Thyroid gland (tissue), 4 donors: ENCODE measurements around the gene VAV3. TPM values are rescaled to one million over a fixed set of nuclear protein-coding genes. Genes with fewer than 3 reads are reported as not detected.
A peak's percentile ranks its signal among the peaks of the same experiment; 100 is the strongest.

Experiments
- DNase-seq, 2 donors: peaks; one replicate each; pipeline ENCODE4 v3.0.0-alpha.2; 2019
- H3K27ac ChIP-seq, 3 donors: fragments of 200-600 bp; sonication (generic); 1 replicate in 2 of 3; 2 replicates in 1 of 3; pipeline ENCODE4 v1.5.1; 2016 to 2019; ENCODE audit warnings: mild to moderate bottlenecking in 1 of 3, moderate library complexity in 1 of 3
- H3K27me3 ChIP-seq: fragments of 200-600 bp; sonication (generic); one replicate; pipeline ENCODE4 v1.5.1; 2019
- H3K36me3 ChIP-seq, 2 donors: fragments of 200-600 bp; sonication (generic); one replicate each; pipeline ENCODE4 v1.5.1; 2016 to 2019
- H3K4me1 ChIP-seq, 2 donors: fragments of 200-600 bp; sonication (generic); one replicate each; pipeline ENCODE4 v1.5.1; 2017 to 2019
- H3K4me3 ChIP-seq, 3 donors: fragments of 200-600 bp; sonication (generic); replicated peaks in 1 of 3; 1 replicate in 2 of 3; 2 replicates in 1 of 3; pipeline ENCODE4 v1.5.1; 2016; ENCODE audit warnings: mild to moderate bottlenecking in 1 of 3
- H3K9me3 ChIP-seq: fragments of 200-600 bp; sonication (generic); one replicate; pipeline ENCODE4 v1.5.1; 2017
- POLR2A ChIP-seq, 2 donors: fragments of 450-650 bp; IDR thresholded peaks; one replicate each; pipeline ENCODE4 v1.6.1; 2017; ENCODE audit warnings: antibody characterized with exemption in 2 of 2, mild to moderate bottlenecking in 2 of 2, moderate library complexity in 1 of 2
- WGBS, 2 donors: methylation state at CpG; one replicate each; pipeline ENCODE4 v1.1.5; 2017; 5-methylcytosine and 5-hydroxymethylcytosine counted together
- intact Hi-C: fragments of 100-400 bp; cut with DNase I; formaldehyde crosslinking; loops from one replicate; pipeline ENCODE4 v1.15.1; 2023
- total RNA-seq, 4 donors: library from RNA; depleted of rRNA; stranded (reverse); fragments of >200 nt; gene quantifications; one replicate each; pipeline ENCODE4 v1.2.3, GENCODE V29; 2016
- TF ChIP-seq, protein P1 (sequence below), 6 experiments: fragments of 200-600 bp in 3 of 6; fragments of 450-650 bp in 3 of 6; sonication (generic) in 3 of 6; IDR thresholded peaks; one replicate each; pipeline ENCODE4 v1.5.1; 2016 to 2019; ENCODE audit warnings: antibody characterized with exemption in 6 of 6, mild to moderate bottlenecking in 2 of 6, inconsistent platforms in 1 of 6, moderate library complexity in 1 of 6

The VAV3 gene
- total RNA-seq, 4 donors from 2014 or later: 14.8 to 22.8 (median 18.8) TPM

DNA sequence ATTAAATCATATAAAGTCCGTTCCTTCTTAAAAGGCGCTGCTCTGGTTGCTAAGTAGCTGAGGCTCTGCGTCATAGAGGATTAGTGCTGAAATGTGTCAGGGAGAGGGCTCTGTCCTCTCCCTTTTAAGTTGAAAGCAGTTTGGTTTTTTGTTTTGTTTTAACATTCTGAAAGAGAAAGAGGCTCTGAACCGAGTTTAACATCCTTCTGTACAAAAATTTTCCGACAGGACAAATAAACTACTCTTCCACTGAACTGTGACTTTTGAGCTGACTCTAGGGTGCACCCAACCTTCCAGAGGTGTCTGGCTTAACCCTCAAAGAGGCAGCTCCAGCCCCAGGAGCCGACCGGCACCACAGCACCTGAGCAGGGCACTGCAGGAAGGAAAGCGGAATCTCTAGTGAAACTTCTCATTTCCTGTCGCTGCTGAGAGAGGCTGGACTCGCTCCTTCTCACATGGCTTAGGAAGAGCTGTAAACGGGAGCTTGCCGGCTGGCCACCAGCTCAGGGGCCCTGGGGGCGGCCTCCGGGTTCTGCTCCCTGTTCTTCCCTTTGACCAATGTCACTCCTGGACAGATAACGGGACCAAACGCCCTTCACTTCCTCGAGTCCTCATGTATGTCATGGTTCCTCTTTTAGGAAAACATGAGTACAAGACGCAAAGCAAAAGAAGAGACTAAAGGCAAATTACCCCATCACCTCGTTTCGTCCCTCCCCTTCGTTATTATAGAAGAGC, 1.2 kb downstream of the VAV3 start:
- H3K9me3 ChIP-seq: no peaks in the 10 kb centered on the region
- intact Hi-C loops: no loop called here
- peak in 1 of 2 donors; percentile 50 for TF ChIP-seq POLR2A (IDR thresholded peaks at IDR 0.05)
- TF ChIP-seq, protein P1, sequence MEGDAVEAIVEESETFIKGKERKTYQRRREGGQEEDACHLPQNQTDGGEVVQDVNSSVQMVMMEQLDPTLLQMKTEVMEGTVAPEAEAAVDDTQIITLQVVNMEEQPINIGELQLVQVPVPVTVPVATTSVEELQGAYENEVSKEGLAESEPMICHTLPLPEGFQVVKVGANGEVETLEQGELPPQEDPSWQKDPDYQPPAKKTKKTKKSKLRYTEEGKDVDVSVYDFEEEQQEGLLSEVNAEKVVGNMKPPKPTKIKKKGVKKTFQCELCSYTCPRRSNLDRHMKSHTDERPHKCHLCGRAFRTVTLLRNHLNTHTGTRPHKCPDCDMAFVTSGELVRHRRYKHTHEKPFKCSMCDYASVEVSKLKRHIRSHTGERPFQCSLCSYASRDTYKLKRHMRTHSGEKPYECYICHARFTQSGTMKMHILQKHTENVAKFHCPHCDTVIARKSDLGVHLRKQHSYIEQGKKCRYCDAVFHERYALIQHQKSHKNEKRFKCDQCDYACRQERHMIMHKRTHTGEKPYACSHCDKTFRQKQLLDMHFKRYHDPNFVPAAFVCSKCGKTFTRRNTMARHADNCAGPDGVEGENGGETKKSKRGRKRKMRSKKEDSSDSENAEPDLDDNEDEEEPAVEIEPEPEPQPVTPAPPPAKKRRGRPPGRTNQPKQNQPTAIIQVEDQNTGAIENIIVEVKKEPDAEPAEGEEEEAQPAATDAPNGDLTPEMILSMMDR (IDR thresholded peaks at IDR 0.05): no peak

DNA sequence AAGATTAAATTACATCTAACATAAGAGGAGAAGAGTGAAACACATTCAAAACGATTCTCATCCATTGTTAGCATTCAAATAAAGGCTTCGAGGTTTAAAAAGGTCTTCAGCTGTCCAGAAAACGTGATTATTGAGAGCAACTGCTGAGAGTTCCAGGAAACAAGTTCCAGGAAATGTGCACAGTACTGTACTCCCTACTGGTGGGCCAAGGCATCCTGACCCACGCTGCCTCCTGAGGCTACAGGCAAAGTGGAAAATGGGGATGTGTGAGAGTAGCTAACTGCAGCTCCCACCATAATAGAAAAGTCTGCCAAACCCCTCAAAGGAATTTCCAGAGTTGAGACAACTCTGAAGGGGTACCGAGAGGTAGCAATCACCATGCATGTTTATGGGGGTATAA, 2.0 kb downstream of the VAV3 start:
- no peak for TF ChIP-seq POLR2A (IDR thresholded peaks at IDR 0.05)
- TF ChIP-seq, protein P1 (IDR thresholded peaks at IDR 0.05): no peak
- Histone ChIP-seq H3K4me3 (peak overlapping the region in 2 of 3 donors; percentile 39 to 60), H3K4me1 (peaks cover 6 to 7% of the 10 kb centered on the region in 2 donors), H3K9me3 (no peaks in the 10 kb centered on the region), H3K27me3 (no peaks in the 10 kb centered on the region), H3K36me3 (no peaks in the 10 kb centered on the region), H3K27ac (peak overlapping the region; percentile 68 to 81 (median 73))
- no peak for DNase-seq
- 45 to 62% methylated on average over 4 to 5 of the region's 5 CpGs for WGBS, 2 donors
- intact Hi-C loops: no loop called here

More for the DNA sequence above, 1.2 kb downstream of the VAV3 start:
- Histone ChIP-seq H3K27ac (peak overlapping the region; percentile 68 to 81 (median 73)), H3K27me3 (no peaks in the 10 kb centered on the region), H3K36me3 (no peaks in the 10 kb centered on the region), H3K4me3 (peak overlapping the region; percentile 25 to 60 (median 39)), H3K4me1 (peaks cover 6 to 7% of the 10 kb centered on the region in 2 donors)
- peak; percentile 69 to 74 for DNase-seq
- WGBS, 2 donors: 1 to 2% methylated on average over 19 to 21 of the region's 21 CpGs

DNA sequence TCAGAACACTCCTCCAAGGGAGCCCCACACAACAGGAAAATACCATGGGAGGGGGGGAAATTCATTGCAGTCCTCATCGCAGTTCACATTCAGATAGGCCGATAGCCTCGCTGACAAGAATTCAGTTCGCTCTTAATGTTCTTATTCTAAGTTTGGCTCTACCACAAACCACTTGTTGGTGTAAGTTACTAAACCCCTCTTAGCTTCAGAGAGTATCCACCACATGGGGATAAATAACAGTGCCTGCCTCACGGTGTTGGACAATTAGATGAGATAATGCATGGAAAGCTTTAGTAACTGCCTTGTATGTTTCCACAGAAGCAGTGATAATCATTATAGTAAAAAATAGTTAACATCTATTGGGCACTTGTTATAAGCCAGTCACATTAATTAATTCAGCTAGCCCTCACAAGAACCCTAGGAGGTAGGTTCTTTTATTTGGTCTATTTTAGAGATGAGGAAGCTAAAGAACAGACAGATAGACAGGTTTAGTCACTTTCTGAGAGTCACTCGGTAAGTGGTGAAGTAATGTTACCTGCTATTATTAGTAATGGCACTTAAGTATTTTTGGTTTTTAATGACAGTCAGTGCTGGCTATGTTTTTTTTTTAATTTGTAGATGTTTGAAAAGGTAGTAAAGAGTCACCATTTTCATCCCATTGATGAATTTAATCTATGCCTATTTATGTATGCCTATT, 10.1 kb downstream of the VAV3 start:
- H3K27ac ChIP-seq: no peak overlapping the region
- no peaks in the 10 kb centered on the region for H3K27me3 ChIP-seq
- intact Hi-C loops: no loop called here
- H3K36me3 ChIP-seq: no peaks in the 10 kb centered on the region
- no peak for DNase-seq
- WGBS, 2 donors: 87 to 93% methylated on average over 6 of the region's 6 CpGs
- H3K4me3 ChIP-seq: no peak overlapping the region
- TF ChIP-seq, protein P1 (IDR thresholded peaks at IDR 0.05): no peak
- no peak for TF ChIP-seq POLR2A (IDR thresholded peaks at IDR 0.05)
- H3K9me3 ChIP-seq: no peaks in the 10 kb centered on the region
- H3K4me1 ChIP-seq: peaks cover 0 to 11% of the 10 kb centered on the region in 2 donors

DNA sequence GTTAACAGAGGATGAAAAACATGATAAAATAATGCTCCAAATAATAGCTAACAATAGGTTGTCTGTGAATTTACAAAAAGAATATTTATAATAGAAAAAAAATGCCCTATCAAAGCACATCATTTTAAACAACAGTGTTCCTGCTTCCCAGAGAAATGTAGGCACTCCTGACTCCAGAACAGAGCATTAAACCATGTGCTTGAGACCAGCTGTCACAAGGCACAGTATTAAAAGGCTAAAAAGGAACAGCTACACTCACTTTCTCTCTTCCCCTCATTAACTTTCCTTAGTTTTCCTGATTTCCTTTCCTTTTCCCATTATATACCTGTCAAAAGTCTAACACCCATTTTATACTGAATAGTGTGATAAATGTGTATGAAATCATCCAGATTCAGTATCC, 10.9 kb downstream of the VAV3 start:
- H3K4me1 ChIP-seq: peaks cover 0 to 11% of the 10 kb centered on the region in 2 donors
- H3K27ac ChIP-seq: no peak overlapping the region
- H3K27me3 ChIP-seq: no peaks in the 10 kb centered on the region
- no peak overlapping the region for H3K4me3 ChIP-seq
- H3K9me3 ChIP-seq: no peaks in the 10 kb centered on the region
- H3K36me3 ChIP-seq: no peaks in the 10 kb centered on the region
- no peak for DNase-seq
- intact Hi-C loops: no loop called here
- TF ChIP-seq, protein P1 (IDR thresholded peaks at IDR 0.05): no peak
- TF ChIP-seq POLR2A (IDR thresholded peaks at IDR 0.05): no peak

DNA sequence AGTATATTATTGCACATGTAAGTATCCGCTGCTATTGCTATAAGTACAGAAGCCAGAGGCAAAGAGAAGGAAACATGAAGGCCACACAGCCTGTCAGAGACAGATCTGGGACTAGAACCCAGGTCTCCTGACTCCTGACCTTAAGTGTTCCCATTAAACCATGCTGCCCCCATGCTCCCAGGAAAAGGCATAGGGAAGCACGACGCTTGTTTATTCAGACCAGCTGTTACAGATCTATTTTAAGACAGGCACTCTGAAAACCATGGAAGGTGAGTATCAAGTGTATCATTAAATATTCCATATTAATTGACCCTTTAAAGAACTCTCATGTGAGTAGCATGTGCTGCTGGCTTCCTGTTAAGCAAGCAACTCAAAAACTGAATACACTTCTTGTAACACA, 11.4 kb downstream of the VAV3 start:
- Histone ChIP-seq H3K27ac (peak overlapping the region in 2 of 3 donors; percentile 17 to 31), H3K4me1 (peaks cover 0 to 11% of the 10 kb centered on the region in 2 donors), H3K9me3 (no peaks in the 10 kb centered on the region), H3K27me3 (no peaks in the 10 kb centered on the region), H3K4me3 (no peak overlapping the region), H3K36me3 (no peaks in the 10 kb centered on the region)
- DNase-seq: no peak
- intact Hi-C loops: no loop called here
- TF ChIP-seq, protein P1 (IDR thresholded peaks at IDR 0.05): no peak
- no peak for TF ChIP-seq POLR2A (IDR thresholded peaks at IDR 0.05)
- 56 to 66% methylated on average over 3 of the region's 3 CpGs for WGBS, 2 donors
